ENCODE results near the gene DNASE1L1. TPM values are rescaled to one million over a fixed set of nuclear protein-coding genes. Genes with fewer than 3 reads are reported as not detected.

DNASE1L1 gene
- polyA plus RNA-seq, 1 donor (not counting 4 experiments of a cell fraction or from before 2014, with no cell fraction given) = 17.1 TPM

DNA sequence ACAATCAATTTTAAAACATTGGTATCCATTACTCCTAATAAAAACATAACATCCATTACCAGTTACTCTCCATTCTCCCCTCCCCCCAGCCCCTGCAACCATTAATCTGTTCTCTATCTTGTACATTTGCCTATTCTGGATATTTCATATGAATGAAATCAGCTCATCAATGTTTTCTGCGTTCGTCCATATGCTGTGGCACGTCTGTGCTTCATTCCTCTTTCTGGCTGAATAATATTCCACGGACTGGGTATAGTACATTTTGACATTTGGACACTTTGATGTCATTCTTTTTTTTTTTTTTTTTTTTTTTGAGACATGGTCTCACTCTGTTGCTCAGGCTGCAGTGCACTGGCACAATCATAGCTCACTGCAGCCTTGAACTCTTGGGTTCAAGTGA, 5.2 kb downstream of the DNASE1L1 start:
- no peak for FAIRE-seq
- H3K79me2 ChIP-seq (ENCODE audit: control insufficient read depth, insufficient read depth, low read length) = peaks cover 8% of the 10 kb centered on the region
- peaks cover 6 to 13% of the 10 kb centered on the region in 2 experiments for H3K36me3 ChIP-seq (ENCODE audit: control insufficient read depth in 2 of 2, extremely low read depth in 1 of 2, insufficient read depth in 2 of 2, low read length in 2 of 2)
- no peak overlapping the region for H3K4me2 ChIP-seq (ENCODE audit: control insufficient read depth, extremely low read depth, insufficient read depth, low read depth, low read length)
- H3K4me3 ChIP-seq (ENCODE audit: control insufficient read depth in 2 of 3, extremely low read depth in 1 of 3, insufficient read depth in 2 of 3, low read depth in 1 of 3, low read length in 3 of 3) = no peak overlapping the region
- no peaks in the 10 kb centered on the region for H3K9me3 ChIP-seq (ENCODE audit: control insufficient read depth, low read depth, low read length)
- no peak overlapping the region for H3K27ac ChIP-seq (ENCODE audit: control insufficient read depth, insufficient read depth, low read length)
- dilution Hi-C loops (cut with MboI; ENCODE audit: extremely low pct_ligation_motif_present, low sequenced_read_pairs) = no loop called here
- H3K9ac ChIP-seq (ENCODE audit: control insufficient read depth, extremely low read depth, insufficient read depth, low read length) = no peak overlapping the region
- no peaks in the 10 kb centered on the region for H4K20me1 ChIP-seq (ENCODE audit: control insufficient read depth, extremely low read depth, insufficient read depth, low read length)
- DNase-seq (ENCODE audit: low read depth, low spot score) = no peak
- peaks cover 5% of the 10 kb centered on the region for H3K4me1 ChIP-seq (ENCODE audit: control insufficient read depth, extremely low read depth, insufficient read depth, low read length)
- no peaks in the 10 kb centered on the region for H3K27me3 ChIP-seq (ENCODE audit: control insufficient read depth, extremely low read depth, insufficient read depth, low read length)
- no peak for TF ChIP-seq EZH2 (IDR thresholded peaks at IDR 0.05; ENCODE audit: low read length)
- TF ChIP-seq, protein P1, sequence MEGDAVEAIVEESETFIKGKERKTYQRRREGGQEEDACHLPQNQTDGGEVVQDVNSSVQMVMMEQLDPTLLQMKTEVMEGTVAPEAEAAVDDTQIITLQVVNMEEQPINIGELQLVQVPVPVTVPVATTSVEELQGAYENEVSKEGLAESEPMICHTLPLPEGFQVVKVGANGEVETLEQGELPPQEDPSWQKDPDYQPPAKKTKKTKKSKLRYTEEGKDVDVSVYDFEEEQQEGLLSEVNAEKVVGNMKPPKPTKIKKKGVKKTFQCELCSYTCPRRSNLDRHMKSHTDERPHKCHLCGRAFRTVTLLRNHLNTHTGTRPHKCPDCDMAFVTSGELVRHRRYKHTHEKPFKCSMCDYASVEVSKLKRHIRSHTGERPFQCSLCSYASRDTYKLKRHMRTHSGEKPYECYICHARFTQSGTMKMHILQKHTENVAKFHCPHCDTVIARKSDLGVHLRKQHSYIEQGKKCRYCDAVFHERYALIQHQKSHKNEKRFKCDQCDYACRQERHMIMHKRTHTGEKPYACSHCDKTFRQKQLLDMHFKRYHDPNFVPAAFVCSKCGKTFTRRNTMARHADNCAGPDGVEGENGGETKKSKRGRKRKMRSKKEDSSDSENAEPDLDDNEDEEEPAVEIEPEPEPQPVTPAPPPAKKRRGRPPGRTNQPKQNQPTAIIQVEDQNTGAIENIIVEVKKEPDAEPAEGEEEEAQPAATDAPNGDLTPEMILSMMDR (optimal IDR thresholded peaks at IDR 0.05 in 1 of 3, IDR thresholded peaks at IDR 0.05 in 1 of 3, conservative IDR thresholded peaks at IDR 0.05 in 1 of 3; ENCODE audit: extremely low read depth in 1 of 3, insufficient read depth in 2 of 3, low read length in 3 of 3) = no peak
- H2AFZ ChIP-seq (ENCODE audit: control insufficient read depth, low read length) = no peak overlapping the region
- no peaks in the 10 kb centered on the region for H3K9me1 ChIP-seq (ENCODE audit: control insufficient read depth, extremely low read depth, insufficient read depth, low read length)

DNA sequence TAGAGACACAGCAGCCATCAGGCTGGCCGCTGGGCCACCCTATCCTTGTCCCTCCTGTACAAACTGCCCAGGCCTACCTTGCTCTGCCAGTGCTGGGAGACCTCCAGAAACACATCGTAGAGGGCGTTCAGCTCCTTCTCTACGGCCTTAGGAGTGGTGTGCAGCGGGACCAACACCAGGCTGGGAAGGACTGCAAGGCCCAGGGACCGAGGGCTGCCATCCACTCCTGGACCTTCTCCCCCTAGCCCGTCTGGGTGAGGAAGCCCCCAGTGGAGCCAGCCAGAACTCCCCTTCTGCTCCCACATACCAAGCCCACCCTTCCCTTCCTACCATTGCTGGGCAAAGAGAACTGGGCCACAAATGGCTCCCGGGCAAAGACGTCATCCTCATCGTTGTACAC, 5.9 kb downstream of the DNASE1L1 start:
- peaks cover 2% of the 10 kb centered on the region for H3K4me1 ChIP-seq (ENCODE audit: control insufficient read depth, extremely low read depth, insufficient read depth, low read length)
- no peaks in the 10 kb centered on the region for H4K20me1 ChIP-seq (ENCODE audit: control insufficient read depth, extremely low read depth, insufficient read depth, low read length)
- DNase-seq (ENCODE audit: low read depth, low spot score) (no peak), FAIRE-seq (no peak)
- TF ChIP-seq, protein P1 (optimal IDR thresholded peaks at IDR 0.05 in 1 of 3, IDR thresholded peaks at IDR 0.05 in 1 of 3, conservative IDR thresholded peaks at IDR 0.05 in 1 of 3; ENCODE audit: extremely low read depth in 1 of 3, insufficient read depth in 2 of 3, low read length in 3 of 3) = no peak
- TF ChIP-seq EZH2 (IDR thresholded peaks at IDR 0.05; ENCODE audit: low read length) = no peak
- H3K4me3 ChIP-seq (ENCODE audit: control insufficient read depth in 2 of 3, extremely low read depth in 1 of 3, insufficient read depth in 2 of 3, low read depth in 1 of 3, low read length in 3 of 3) = no peak overlapping the region
- no peak overlapping the region for H3K9ac ChIP-seq (ENCODE audit: control insufficient read depth, extremely low read depth, insufficient read depth, low read length)
- H3K4me2 ChIP-seq (ENCODE audit: control insufficient read depth, extremely low read depth, insufficient read depth, low read depth, low read length) = no peak overlapping the region
- dilution Hi-C loops (cut with MboI; ENCODE audit: extremely low pct_ligation_motif_present, low sequenced_read_pairs) = no loop called here
- H3K36me3 ChIP-seq (ENCODE audit: control insufficient read depth in 2 of 2, extremely low read depth in 1 of 2, insufficient read depth in 2 of 2, low read length in 2 of 2) = peaks cover 6 to 18% of the 10 kb centered on the region in 2 experiments
- no peak overlapping the region for H2AFZ ChIP-seq (ENCODE audit: control insufficient read depth, low read length)
- H3K9me3 ChIP-seq (ENCODE audit: control insufficient read depth, low read depth, low read length) = no peaks in the 10 kb centered on the region
- H3K79me2 ChIP-seq (ENCODE audit: control insufficient read depth, insufficient read depth, low read length) = peaks cover 13% of the 10 kb centered on the region
- H3K27me3 ChIP-seq (ENCODE audit: control insufficient read depth, extremely low read depth, insufficient read depth, low read length) = no peaks in the 10 kb centered on the region
- no peak overlapping the region for H3K27ac ChIP-seq (ENCODE audit: control insufficient read depth, insufficient read depth, low read length)
- H3K9me1 ChIP-seq (ENCODE audit: control insufficient read depth, extremely low read depth, insufficient read depth, low read length) = no peaks in the 10 kb centered on the region

Measured in keratinocyte (primary cell).